Liver (tissue), 9 donors: ENCODE measurements around the gene ZFP1. TPM values are rescaled to one million over a fixed set of nuclear protein-coding genes. Genes with fewer than 3 reads are reported as not detected.

Experiments
- DNase-seq: peaks from one replicate; pipeline ENCODE4 v3.0.0-alpha.2; 2017; ENCODE audit warnings: low spot score
- H3K27ac ChIP-seq, 2 donors: one replicate each; pipeline ENCODE4 v1.7.0; 2013; ENCODE audit warnings: inconsistent platforms in 2 of 2, low read length in 2 of 2, control low read depth in 1 of 2, low read depth in 1 of 2, mild to moderate bottlenecking in 1 of 2
- H3K27me3 ChIP-seq, 4 donors: one replicate each; pipeline versions ENCODE4 v1.6.1 to v1.7.0; 2013; ENCODE audit warnings: low read length in 3 of 4, inconsistent platforms in 1 of 4, mild to moderate bottlenecking in 1 of 4, moderate library complexity in 1 of 4; ENCODE audit not compliant: control insufficient read depth in 4 of 4, insufficient read depth in 4 of 4
- H3K36me3 ChIP-seq, 4 donors: one replicate each; pipeline versions ENCODE4 v1.6.1 to v1.7.0; 2013; ENCODE audit warnings: low read length in 3 of 4, mild to moderate bottlenecking in 3 of 4, low read depth in 1 of 4, moderate library complexity in 1 of 4; ENCODE audit not compliant: control insufficient read depth in 4 of 4, insufficient read depth in 3 of 4
- H3K4me1 ChIP-seq, 4 donors: one replicate each; pipeline versions ENCODE4 v1.6.1 to v1.7.0; 2013; ENCODE audit warnings: low read length in 3 of 4, mild to moderate bottlenecking in 3 of 4, moderate library complexity in 1 of 4; ENCODE audit not compliant: control insufficient read depth in 4 of 4, insufficient read depth in 4 of 4
- H3K4me3 ChIP-seq, 3 donors: one replicate each; pipeline versions ENCODE4 v1.6.1 to v1.7.0; 2013; ENCODE audit warnings: low read length in 3 of 3, control low read depth in 1 of 3, low read depth in 1 of 3, mild to moderate bottlenecking in 1 of 3
- H3K9ac ChIP-seq, 2 donors: one replicate each; pipeline ENCODE4 v1.7.0; 2013; ENCODE audit warnings: low read length in 2 of 2, mild to moderate bottlenecking in 2 of 2, moderate library complexity in 2 of 2, control low read depth in 1 of 2, low read depth in 1 of 2
- H3K9me3 ChIP-seq, 4 donors: one replicate each; pipeline versions ENCODE4 v1.6.1 to v1.7.0; 2013; ENCODE audit warnings: low read length in 3 of 4; ENCODE audit not compliant: control insufficient read depth in 4 of 4
- ATF3 ChIP-seq: IDR thresholded peaks from 2 replicates; pipeline ENCODE4 v1.6.1; 2016; ENCODE audit warnings: antibody characterized with exemption
- CTCF ChIP-seq: fragments of 150-350 bp; IDR thresholded peaks from 2 replicates; pipeline ENCODE4 v1.5.1; 2017; ENCODE audit warnings: improper control_type of control experiment, low read depth, low read length; ENCODE audit not compliant: missing input control
- FOXA1 ChIP-seq: IDR thresholded peaks from 2 replicates; pipeline ENCODE4 v1.6.1; 2016; ENCODE audit warnings: antibody characterized with exemption
- FOXA2 ChIP-seq: IDR thresholded peaks from 2 replicates; pipeline ENCODE4 v1.6.1; 2016; ENCODE audit warnings: antibody characterized with exemption
- HNF4G ChIP-seq: IDR thresholded peaks from 2 replicates; pipeline ENCODE4 v1.6.1; 2016; ENCODE audit warnings: antibody characterized with exemption
- MAX ChIP-seq: IDR thresholded peaks from 2 replicates; pipeline ENCODE4 v1.6.1; 2016; ENCODE audit warnings: antibody characterized with exemption
- REST ChIP-seq: IDR thresholded peaks from 2 replicates; pipeline ENCODE4 v1.6.1; 2016; ENCODE audit warnings: antibody characterized with exemption, mild to moderate bottlenecking
- RXRA ChIP-seq, 2 donors: IDR thresholded peaks; 2 replicates each; pipeline ENCODE4 v1.6.1; 2017 to 2018; ENCODE audit warnings: antibody characterized with exemption in 2 of 2, mild to moderate bottlenecking in 1 of 2
- SP1 ChIP-seq: IDR thresholded peaks from 2 replicates; pipeline ENCODE4 v1.6.1; 2018; ENCODE audit warnings: antibody characterized with exemption, mild to moderate bottlenecking
- TAF1 ChIP-seq: conservative IDR thresholded peaks from 2 replicates; pipeline ENCODE4 v1.6.1; 2016; ENCODE audit warnings: antibody characterized with exemption, mild to moderate bottlenecking
- YY1 ChIP-seq: IDR thresholded peaks from 2 replicates; pipeline ENCODE4 v1.6.1; 2016; ENCODE audit warnings: antibody characterized with exemption, mild to moderate bottlenecking
- ZBTB33 ChIP-seq: IDR thresholded peaks from 2 replicates; pipeline ENCODE4 v1.6.1; 2016; ENCODE audit warnings: antibody characterized with exemption
- WGBS: extraction: QIAGEN DNeasy Blood & Tissue Kit; methylation state at CpG from one replicate; pipeline ENCODE4 v1.1.7; 2013; 5-methylcytosine and 5-hydroxymethylcytosine counted together
- polyA plus RNA-seq, 2 donors: library from polyadenylated mRNA; stranded (reverse) in 1 of 2; unstranded in 1 of 2; fragments of 200-250 nt in 1 of 2; fragments of >200 nt in 1 of 2; fragmentation: Nextera tagmentation in 1 of 2; extraction: Ambion mirVana in 1 of 2; gene quantifications; one replicate each; pipeline versions ENCODE4 v1.2.1 to v1.2.3, GENCODE V29; 2013 to 2015
- total RNA-seq, 2 donors: library from RNA; depleted of rRNA; stranded (reverse); fragments of >200 nt; gene quantifications; one replicate each; pipeline ENCODE4 v1.2.3, GENCODE V29; 2014
- donor health status: healthy.
- donor health status: healthy.
- donor health status: healthy.
- donor health status: healthy.
- donor health status: healthy.

The ZFP1 gene
- total and polyA plus RNA-seq, 4 donors: 3.8 to 8.5 (median 6.0) TPM

GRCh38 chr16:75131081-75131480 lies 17.2 kb upstream of the ZFP1 start:
- Histone ChIP-seq H3K27ac (no peak overlapping the region), H3K4me3 (no peak overlapping the region), H3K36me3 (peaks cover 7 to 19% (median 8%) of the 10 kb centered on the region in 4 donors), H3K9me3 (no peaks in the 10 kb centered on the region), H3K4me1 (peaks cover 0 to 8% (median 3%) of the 10 kb centered on the region in 4 donors), H3K27me3 (no peaks in the 10 kb centered on the region), H3K9ac (no peak overlapping the region)
- TF ChIP-seq YY1 (no peak), RXRA (IDR thresholded peaks at IDR 0.05) (no peak), TAF1 (no peak), SP1 (no peak), HNF4G (no peak), FOXA2 (no peak), ATF3 (no peak), FOXA1 (no peak), ZBTB33 (no peak), CTCF (no peak)
- 76% methylated on average over 7 of the region's 7 CpGs for whole genome bisulfite sequencing
- DNase-seq: no peak

GRCh38 chr16:75138233-75138632 lies 10.1 kb upstream of the ZFP1 start:
- H3K9me3 ChIP-seq: no peaks in the 10 kb centered on the region
- WGBS: 68% methylated on average over 8 of the region's 8 CpGs
- no peak overlapping the region for H3K4me3 ChIP-seq
- no peak for DNase-seq
- TF ChIP-seq ATF3 (no peak), MAX (no peak), REST (no peak), FOXA1 (no peak), YY1 (no peak), HNF4G (no peak)
- H3K4me1 ChIP-seq: no peaks in the 10 kb centered on the region
- H3K27ac ChIP-seq: no peak overlapping the region
- H3K27me3 ChIP-seq: no peaks in the 10 kb centered on the region
- H3K9ac ChIP-seq: no peak overlapping the region
- H3K36me3 ChIP-seq: peaks cover 5 to 11% (median 8%) of the 10 kb centered on the region in 4 donors
